Astrocyte of the cerebellum (primary cell): ENCODE results near the gene AADAT.
"Not testable (repeated sequence)": the region's sequence is repeated elsewhere in the genome, so short reads cannot be mapped to it uniquely, and the experiment has no call there.

Experiments
- DNase-seq: peaks from one replicate; pipeline ENCODE4 v3.0.0-alpha.2; 2011; ENCODE audit warnings: low read depth
- H3K4me3 ChIP-seq: 2 replicates; pipeline ENCODE4 v1.5.1; 2011; ENCODE audit warnings: mild to moderate bottlenecking, low read depth, low read length, moderate library complexity
- CTCF ChIP-seq: IDR thresholded peaks from 2 replicates; pipeline ENCODE4 v1.5.1; 2012; ENCODE audit warnings: low read length, low read depth, moderate library complexity, mild to moderate bottlenecking; ENCODE audit errors: missing control alignments
- in situ Hi-C: cut with HindIII; loops from 2 replicates; pipeline ENCODE4 v1.10.0; 2017; ENCODE audit warnings: low sequenced_read_pairs

Gene AADAT

GRCh38 chr4:170127758-170128157 lies 38.0 kb upstream of the AADAT start:
- H3K4me3 ChIP-seq: no peak overlapping the region
- in situ Hi-C loops: no loop called here
- no peak for DNase-seq
- no peak for TF ChIP-seq CTCF

DNA sequence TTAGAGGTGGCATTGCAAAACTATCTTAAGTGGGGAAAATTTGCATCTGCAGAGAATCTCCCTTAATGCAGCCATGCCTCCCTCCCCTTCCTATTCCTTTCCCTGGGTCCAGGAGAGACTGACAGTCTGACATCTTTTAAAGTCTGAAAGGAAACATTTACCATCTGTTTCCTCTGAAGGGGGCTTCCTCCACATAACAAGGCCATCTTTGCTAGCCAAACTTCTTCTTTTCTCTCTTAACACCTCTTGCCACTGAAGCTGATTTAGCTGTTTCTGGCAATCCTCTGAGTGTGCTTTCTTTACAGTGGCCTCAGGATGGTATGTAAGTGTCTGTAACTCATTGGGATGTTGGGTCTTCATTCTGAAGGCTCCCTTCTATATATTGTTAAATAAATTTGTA lies 34.6 kb upstream of the AADAT start:
- DNase-seq: no peak
- TF ChIP-seq CTCF: no peak

GRCh38 chr4:170122252-170122651 lies 32.5 kb upstream of the AADAT start:
- no peak for TF ChIP-seq CTCF
- in situ Hi-C loops: no loop called here
- DNase-seq: no peak
- no peak overlapping the region for H3K4me3 ChIP-seq

More for the DNA sequence above, 34.6 kb upstream of the AADAT start:
- in situ Hi-C loops: no loop called here
- no peak overlapping the region for H3K4me3 ChIP-seq

DNA sequence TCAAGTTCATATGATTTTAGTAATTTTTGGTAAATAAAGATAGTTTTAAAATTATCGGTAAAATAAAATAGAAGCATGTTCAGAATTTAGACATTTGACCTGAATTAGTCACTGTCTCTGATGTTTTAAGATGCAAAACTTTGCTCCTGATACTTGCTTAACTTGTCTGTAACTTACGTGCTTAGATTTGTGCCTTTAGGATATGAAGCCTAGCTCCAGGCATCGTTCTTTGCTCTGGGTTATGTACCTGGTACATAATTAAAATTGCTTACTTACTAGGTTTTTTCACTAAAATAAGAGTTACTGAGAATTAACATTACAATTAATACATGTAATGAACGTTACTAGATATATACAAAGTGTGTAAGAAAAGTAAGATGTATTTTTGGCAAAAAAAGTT lies 24.9 kb upstream of the AADAT start:
- in situ Hi-C loops: no loop called here
- DNase-seq: no peak
- no peak for TF ChIP-seq CTCF
- no peak overlapping the region for H3K4me3 ChIP-seq

- in situ Hi-C loops, H3K4me3 ChIP-seq, DNase-seq: not testable (repeated sequence)
These were observed 24.4 kb upstream of the AADAT start for GRCh38 chr4:170114183-170114582.

DNA sequence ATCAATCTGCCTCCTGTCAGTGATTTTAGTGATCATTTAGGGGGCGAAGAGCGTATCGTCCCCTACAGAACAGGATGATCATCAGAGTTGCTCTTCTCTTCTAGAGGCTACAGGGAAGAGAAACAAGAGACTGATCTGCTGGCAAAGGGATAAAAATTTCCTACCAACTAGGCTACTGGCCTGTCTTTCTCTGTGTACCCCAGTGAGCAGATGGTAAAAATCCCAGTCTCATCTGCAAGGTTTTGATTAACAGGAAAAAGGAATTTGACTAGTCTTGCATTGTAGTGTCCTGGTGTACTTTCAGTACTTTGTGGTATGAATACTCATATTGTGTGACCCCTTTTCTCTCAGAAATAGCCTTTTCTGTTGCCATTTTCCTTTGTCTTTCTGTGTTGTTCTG lies 21.8 kb upstream of the AADAT start:
- TF ChIP-seq CTCF: no peak
- in situ Hi-C loops: no loop called here
- no peak for DNase-seq
- H3K4me3 ChIP-seq: no peak overlapping the region

- no peak overlapping the region for H3K4me3 ChIP-seq
- no peak for DNase-seq
- TF ChIP-seq CTCF: no peak
- in situ Hi-C loops: no loop called here
These were observed 21.3 kb upstream of the AADAT start for GRCh38 chr4:170111085-170111484.
